Smooth muscle cell (in vitro differentiated cells): ENCODE data around the gene C3orf52. TPM values are rescaled to one million over a fixed set of nuclear protein-coding genes. Genes with fewer than 3 reads are reported as not detected.

Experiments
- DNase-seq: peaks from one replicate; lab custom pipeline; 2025; ENCODE audit not compliant: unreplicated experiment; lab: John Stamatoyannopoulos, UW
- H2AFZ ChIP-seq: fragments of 200-600 bp; sonication (generic); 2 replicates; pipeline ENCODE4 v1.6.0; 2016; ENCODE audit warnings: antibody characterized with exemption, low read depth, mild to moderate bottlenecking
- H3F3A ChIP-seq: fragments of 200-600 bp; sonication (generic); 2 replicates; pipeline ENCODE4 v1.6.0; 2017; ENCODE audit warnings: antibody characterized with exemption, low read depth
- H3K27ac ChIP-seq: fragments of 200-600 bp; sonication (generic); 2 replicates; pipeline ENCODE4 v1.5.1; 2016; ENCODE audit warnings: low read depth, mild to moderate bottlenecking
- H3K27me3 ChIP-seq: fragments of 200-600 bp; sonication (generic); 2 replicates; pipeline ENCODE4 v1.6.1; 2016; ENCODE audit warnings: low read depth, mild to moderate bottlenecking
- H3K36me3 ChIP-seq: fragments of 200-600 bp; sonication (generic); 2 replicates; pipeline ENCODE4 v1.5.1; 2016; ENCODE audit warnings: low read depth
- H3K4me1 ChIP-seq: fragments of 200-600 bp; sonication (generic); 2 replicates; pipeline ENCODE4 v1.5.1; 2016; ENCODE audit warnings: low read depth
- H3K4me2 ChIP-seq: fragments of 200-600 bp; sonication (generic); 2 replicates; pipeline ENCODE4 v1.6.0; 2016; ENCODE audit warnings: mild to moderate bottlenecking
- H3K4me3 ChIP-seq: fragments of 200-600 bp; sonication (generic); 2 replicates; pipeline ENCODE4 v1.5.1; 2016; ENCODE audit warnings: mild to moderate bottlenecking
- H3K79me2 ChIP-seq: fragments of 200-600 bp; sonication (generic); 2 replicates; pipeline ENCODE4 v1.6.0; 2016; ENCODE audit warnings: low read depth, mild to moderate bottlenecking
- H3K9ac ChIP-seq: fragments of 200-600 bp; sonication (generic); 2 replicates; pipeline ENCODE4 v1.6.0; 2016; ENCODE audit warnings: low read depth
- H3K9me3 ChIP-seq: fragments of 200-600 bp; sonication (generic); replicated peaks from 2 replicates; pipeline ENCODE4 v1.5.1; 2016; ENCODE audit warnings: low read depth
- H4K20me1 ChIP-seq: fragments of 200-600 bp; sonication (generic); 2 replicates; pipeline ENCODE4 v1.6.0; 2016; ENCODE audit warnings: low read depth
- CTCF ChIP-seq: fragments of 200-600 bp; sonication (generic); IDR thresholded peaks from 2 replicates; pipeline ENCODE4 v1.5.1; 2017; ENCODE audit warnings: borderline replicate concordance, mild to moderate bottlenecking, antibody characterized with exemption; ENCODE audit not compliant: insufficient read depth, poor library complexity, severe bottlenecking
- WGBS: methylation state at CpG from one replicate; pipeline ENCODE4 v1.1.7; 2016; ENCODE audit warnings: low lambda C conversion rate; 5-methylcytosine and 5-hydroxymethylcytosine counted together
- polyA plus RNA-seq: library from polyadenylated mRNA; unstranded; fragments of >200 nt; fragmentation: Nextera tagmentation; extraction: Ambion mirVana; gene quantifications from 2 replicates; pipeline ENCODE4 v1.2.1, GENCODE V29; 2016
- total RNA-seq: library from RNA; depleted of rRNA; stranded (reverse); fragments of >200 nt; gene quantifications from 2 replicates; pipeline ENCODE4 v1.2.3, GENCODE V29; 2014

C3orf52 gene
- total and polyA plus RNA-seq, 2 experiments from 2014 or later: 4.0 to 10.2 TPM

DNA sequence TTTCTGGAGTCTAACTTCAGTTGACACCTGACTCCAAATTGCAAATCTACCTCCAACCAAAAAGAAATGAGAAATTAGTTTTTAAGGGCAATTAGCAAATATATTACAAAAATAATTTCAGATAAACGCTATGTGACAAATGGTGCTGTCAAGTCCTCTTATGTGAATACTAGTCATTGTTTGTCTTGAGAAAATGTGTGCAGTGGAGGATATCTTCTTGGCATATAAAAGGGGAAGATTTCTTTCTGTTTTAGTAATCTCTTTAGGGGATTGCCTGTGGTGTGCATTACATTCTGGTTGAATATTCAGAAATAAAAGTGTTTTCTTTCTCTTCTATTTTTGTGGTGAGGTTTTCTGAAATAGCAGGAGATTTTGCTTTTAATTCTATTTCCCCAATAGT, 49.9 kb downstream of the C3orf52 start:
- H3K27me3 ChIP-seq: no peaks in the 10 kb centered on the region

DNA sequence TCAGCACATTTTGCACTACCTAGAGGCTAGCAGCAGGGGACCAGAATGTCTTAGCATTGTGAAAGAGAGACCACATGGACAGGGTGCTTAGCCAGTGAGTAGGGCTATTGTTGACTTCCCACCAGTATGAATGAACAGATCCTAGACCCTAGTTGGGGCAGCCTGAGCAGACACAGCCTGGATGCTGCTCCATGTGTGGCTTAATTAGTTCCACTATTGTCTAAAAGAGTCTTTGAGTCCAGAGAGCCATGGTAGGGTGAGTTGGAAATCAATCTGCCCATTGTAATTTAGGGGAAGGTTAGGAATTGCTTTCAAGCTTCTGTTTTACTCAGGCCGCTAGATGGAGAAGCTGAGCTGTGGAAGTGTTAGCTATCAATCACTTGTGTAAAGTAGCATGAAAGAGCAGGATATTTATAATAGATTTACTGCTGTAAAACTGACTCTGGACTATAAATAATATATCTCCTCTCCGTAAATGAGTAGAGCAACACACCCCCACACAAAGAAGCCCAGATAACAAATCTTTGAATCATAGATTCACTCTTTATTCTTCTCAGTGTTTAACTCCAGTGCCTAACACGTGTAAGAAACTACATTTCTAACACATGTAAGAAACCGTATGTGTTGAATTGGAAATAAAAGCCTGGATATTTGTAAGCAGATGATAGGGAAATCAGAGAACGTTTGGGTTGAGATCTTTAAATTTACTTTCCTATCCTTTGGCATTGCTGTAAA, 50.9 kb downstream of the C3orf52 start:
- no peak overlapping the region for H2AFZ ChIP-seq
- H3K4me1 ChIP-seq: peaks cover 30% of the 10 kb centered on the region
- no peak overlapping the region for H3K4me2 ChIP-seq
- no peak overlapping the region for H3K4me3 ChIP-seq
- H3K27ac ChIP-seq: no peak overlapping the region
- no peak for DNase-seq
- H3F3A ChIP-seq: no peaks in the 10 kb centered on the region
- H3K36me3 ChIP-seq: no peaks in the 10 kb centered on the region
- no peaks in the 10 kb centered on the region for H3K79me2 ChIP-seq
- TF ChIP-seq CTCF: peak; percentile 48
- H3K9ac ChIP-seq: no peak overlapping the region
- 32% methylated on average over 5 of the region's 5 CpGs for WGBS
- no peaks in the 10 kb centered on the region for H3K9me3 ChIP-seq
- H3K27me3 ChIP-seq: no peaks in the 10 kb centered on the region
- H4K20me1 ChIP-seq: no peaks in the 10 kb centered on the region

More for the DNA sequence above, 49.9 kb downstream of the C3orf52 start:
- Histone ChIP-seq H3K4me2 (no peak overlapping the region), H4K20me1 (no peaks in the 10 kb centered on the region), H3K9me3 (no peaks in the 10 kb centered on the region), H3K79me2 (no peaks in the 10 kb centered on the region), H3K4me1 (peaks cover 30% of the 10 kb centered on the region), H3K36me3 (no peaks in the 10 kb centered on the region), H3K27ac (no peak overlapping the region), H3F3A (no peaks in the 10 kb centered on the region), H2AFZ (no peak overlapping the region), H3K4me3 (no peak overlapping the region), H3K9ac (no peak overlapping the region)
- 92% methylated on average over 1 of the region's 1 CpG for WGBS
- no peak for DNase-seq
- TF ChIP-seq CTCF: no peak

GRCh38 chr3:112137781-112138180, 51.6 kb downstream of the C3orf52 start:
- Histone ChIP-seq H2AFZ (no peak overlapping the region), H3K36me3 (no peaks in the 10 kb centered on the region), H3F3A (no peaks in the 10 kb centered on the region), H3K4me2 (no peak overlapping the region), H3K9ac (no peak overlapping the region), H3K79me2 (no peaks in the 10 kb centered on the region), H3K9me3 (no peaks in the 10 kb centered on the region), H3K4me1 (peaks cover 30% of the 10 kb centered on the region), H3K27ac (no peak overlapping the region), H4K20me1 (no peaks in the 10 kb centered on the region), H3K27me3 (no peaks in the 10 kb centered on the region), H3K4me3 (no peak overlapping the region)
- no peak for TF ChIP-seq CTCF
- WGBS: 50% methylated on average over 4 of the region's 4 CpGs
- DNase-seq: no peak
